ENCODE results near the gene RSRC1. TPM values are rescaled to one million over a fixed set of nuclear protein-coding genes. Genes with fewer than 3 reads are reported as not detected.
"Not testable (repeated sequence)": the region's sequence is repeated elsewhere in the genome, so short reads cannot be mapped to it uniquely, and the experiment has no call there.

RSRC1 gene
- total RNA-seq, 1 donor from 2014 or later: 36.9 TPM

DNA sequence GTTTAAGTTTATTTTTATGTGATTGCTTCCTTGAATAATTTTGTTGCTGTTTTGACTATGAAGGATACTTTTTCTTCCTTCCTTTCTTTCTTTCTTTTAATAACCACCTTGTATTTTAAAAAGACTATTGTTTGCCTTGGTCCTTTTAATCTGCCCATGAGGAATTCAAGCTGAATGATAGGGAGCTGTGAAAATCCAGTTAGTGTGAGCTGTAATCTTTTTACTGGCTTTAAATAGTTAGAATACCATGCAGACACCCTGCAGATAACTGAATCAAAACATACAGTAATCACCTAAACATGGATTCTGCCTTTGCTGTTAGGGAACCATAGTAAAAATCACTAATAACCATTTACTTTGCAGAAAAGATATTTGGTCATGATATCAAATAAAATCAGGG is 110.7 kb downstream of the RSRC1 start:
- H3K4me1 Mint-ChIP-seq: no peaks in the 10 kb centered on the region
- H3K4me3 Mint-ChIP-seq: no peak overlapping the region
- H3K9me3 Mint-ChIP-seq: peaks cover 3% of the 10 kb centered on the region
- H3K27ac Mint-ChIP-seq (ENCODE audit: unreplicated experiment): no peak overlapping the region
- DNase-seq (ENCODE audit: low read depth, low spot score): no peak
- no peaks in the 10 kb centered on the region for H3K36me3 Mint-ChIP-seq (ENCODE audit: low read depth)
- TF ChIP-seq, protein P1, sequence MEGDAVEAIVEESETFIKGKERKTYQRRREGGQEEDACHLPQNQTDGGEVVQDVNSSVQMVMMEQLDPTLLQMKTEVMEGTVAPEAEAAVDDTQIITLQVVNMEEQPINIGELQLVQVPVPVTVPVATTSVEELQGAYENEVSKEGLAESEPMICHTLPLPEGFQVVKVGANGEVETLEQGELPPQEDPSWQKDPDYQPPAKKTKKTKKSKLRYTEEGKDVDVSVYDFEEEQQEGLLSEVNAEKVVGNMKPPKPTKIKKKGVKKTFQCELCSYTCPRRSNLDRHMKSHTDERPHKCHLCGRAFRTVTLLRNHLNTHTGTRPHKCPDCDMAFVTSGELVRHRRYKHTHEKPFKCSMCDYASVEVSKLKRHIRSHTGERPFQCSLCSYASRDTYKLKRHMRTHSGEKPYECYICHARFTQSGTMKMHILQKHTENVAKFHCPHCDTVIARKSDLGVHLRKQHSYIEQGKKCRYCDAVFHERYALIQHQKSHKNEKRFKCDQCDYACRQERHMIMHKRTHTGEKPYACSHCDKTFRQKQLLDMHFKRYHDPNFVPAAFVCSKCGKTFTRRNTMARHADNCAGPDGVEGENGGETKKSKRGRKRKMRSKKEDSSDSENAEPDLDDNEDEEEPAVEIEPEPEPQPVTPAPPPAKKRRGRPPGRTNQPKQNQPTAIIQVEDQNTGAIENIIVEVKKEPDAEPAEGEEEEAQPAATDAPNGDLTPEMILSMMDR (conservative IDR thresholded peaks at IDR 0.05): no peak
- H3K27me3 Mint-ChIP-seq (ENCODE audit: low read depth): no peaks in the 10 kb centered on the region

DNA sequence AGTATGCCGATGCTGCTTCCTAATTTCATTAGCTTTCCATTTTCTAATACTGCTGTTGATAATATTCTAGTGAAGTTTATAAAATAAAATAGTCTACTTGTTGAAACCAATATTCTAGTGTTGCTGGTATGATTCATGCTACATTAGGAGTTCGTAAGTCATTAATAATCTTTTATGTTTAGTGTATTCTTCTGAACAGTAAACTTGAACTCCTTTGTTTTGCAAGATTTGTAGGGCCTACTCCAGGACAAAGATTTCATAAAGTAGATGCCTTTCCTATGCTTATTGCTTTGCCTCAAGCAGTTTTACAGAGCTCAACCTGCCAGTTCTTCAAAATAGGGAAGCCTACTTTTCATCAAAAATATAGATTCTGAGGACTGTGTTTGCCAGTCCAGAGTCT is 111.5 kb downstream of the RSRC1 start:
- H3K27me3 Mint-ChIP-seq (ENCODE audit: low read depth): no peaks in the 10 kb centered on the region
- peaks cover 3% of the 10 kb centered on the region for H3K9me3 Mint-ChIP-seq
- H3K4me3 Mint-ChIP-seq: no peak overlapping the region
- TF ChIP-seq, protein P1 (conservative IDR thresholded peaks at IDR 0.05): no peak
- no peaks in the 10 kb centered on the region for H3K4me1 Mint-ChIP-seq
- DNase-seq (ENCODE audit: low read depth, low spot score): no peak
- H3K36me3 Mint-ChIP-seq (ENCODE audit: low read depth): no peaks in the 10 kb centered on the region
- no peak overlapping the region for H3K27ac Mint-ChIP-seq (ENCODE audit: unreplicated experiment)

GRCh38 chr3:158226429-158226828 is 116.5 kb downstream of the RSRC1 start:
- no peak for DNase-seq (ENCODE audit: low read depth, low spot score)
- Mint-ChIP-seq H3K9me3 (no peaks in the 10 kb centered on the region), H3K4me3 (no peak overlapping the region), H3K27me3 (ENCODE audit: low read depth) (no peaks in the 10 kb centered on the region), H3K27ac (ENCODE audit: unreplicated experiment) (no peak overlapping the region), H3K4me1 (no peaks in the 10 kb centered on the region), H3K36me3 (ENCODE audit: low read depth) (no peaks in the 10 kb centered on the region)
- TF ChIP-seq, protein P1 (conservative IDR thresholded peaks at IDR 0.05): no peak

GRCh38 chr3:158228942-158229341 is 119.1 kb downstream of the RSRC1 start:
- not testable (repeated sequence) for H3K36me3 Mint-ChIP-seq (ENCODE audit: low read depth); H3K9me3 Mint-ChIP-seq; H3K27me3 Mint-ChIP-seq (ENCODE audit: low read depth); H3K4me1 Mint-ChIP-seq; DNase-seq (ENCODE audit: low read depth, low spot score); H3K27ac Mint-ChIP-seq (ENCODE audit: unreplicated experiment); H3K4me3 Mint-ChIP-seq

- DNase-seq (ENCODE audit: low read depth, low spot score): no peak
- no peaks in the 10 kb centered on the region for H3K27me3 Mint-ChIP-seq (ENCODE audit: low read depth)
- no peak overlapping the region for H3K4me3 Mint-ChIP-seq
- H3K36me3 Mint-ChIP-seq (ENCODE audit: low read depth): peaks cover 10% of the 10 kb centered on the region
- H3K4me1 Mint-ChIP-seq: peaks cover 4% of the 10 kb centered on the region
- TF ChIP-seq, protein P1 (conservative IDR thresholded peaks at IDR 0.05): no peak
- H3K27ac Mint-ChIP-seq (ENCODE audit: unreplicated experiment): no peak overlapping the region
- H3K9me3 Mint-ChIP-seq: no peaks in the 10 kb centered on the region
These were observed 123.9 kb downstream of the RSRC1 start for GRCh38 chr3:158233791-158234190.

DNA sequence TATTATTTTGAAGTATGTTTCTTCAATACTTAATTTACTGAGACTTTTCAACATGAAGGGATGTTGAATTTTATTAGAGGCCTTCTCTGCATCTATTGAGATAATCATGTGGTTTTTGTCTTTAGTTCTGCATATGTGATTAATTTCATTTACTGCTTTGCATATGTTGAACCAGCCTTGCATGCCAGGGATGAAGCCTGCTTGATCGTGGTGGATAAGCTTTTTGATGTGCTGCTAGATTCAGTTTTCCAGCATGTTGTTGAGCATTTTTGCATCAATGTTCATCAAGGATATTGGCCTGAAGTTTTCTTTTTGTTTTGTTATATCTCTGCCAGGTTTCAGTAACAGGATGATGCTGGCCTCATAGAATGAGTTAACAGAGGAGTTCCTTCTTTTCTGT is 134.4 kb downstream of the RSRC1 start:
- TF ChIP-seq, protein P1 (conservative IDR thresholded peaks at IDR 0.05): no peak
- no peaks in the 10 kb centered on the region for H3K4me1 Mint-ChIP-seq
- H3K27ac Mint-ChIP-seq (ENCODE audit: unreplicated experiment): no peak overlapping the region
- no peak overlapping the region for H3K4me3 Mint-ChIP-seq
- peaks cover 24% of the 10 kb centered on the region for H3K36me3 Mint-ChIP-seq (ENCODE audit: low read depth)
- DNase-seq (ENCODE audit: low read depth, low spot score): no peak
- no peaks in the 10 kb centered on the region for H3K27me3 Mint-ChIP-seq (ENCODE audit: low read depth)
- H3K9me3 Mint-ChIP-seq: peaks cover 19% of the 10 kb centered on the region

Data from neural crest cell (in vitro differentiated cells).